K562 (cell line): Measurements from ENCODE around the gene KCNG4. TPM values are rescaled to one million over a fixed set of nuclear protein-coding genes. Genes with fewer than 3 reads are reported as not detected.

ENCODE experiments used
- ATAC-seq: fragments of 200-7000 bp; cut with Tn5 transposase; 3 replicates; pipeline ENCODE4 v1.9.1; 2020; ENCODE audit warnings: moderate library complexity
- BruUV-seq: library from RNA; stranded (reverse); fragments of 400-500 nt; replicated peaks from 2 replicates; lab custom pipeline; 2021; lab: Mats Ljungman, UMichigan
- CTCF ChIA-PET: fragments of 300-600 bp; formaldehyde crosslinking; extraction: SDS; loops from one replicate; lab custom pipeline; 2021; ENCODE audit warnings: low intra/inter-chr PET ratio; lab: Yijun Ruan, JAX
- POLR2A ChIA-PET: fragments of 300-600, 350-650 bp; sonication (Branson Sonifier 250); formaldehyde crosslinking; extraction: SDS; loops from one replicate; lab custom pipeline; 2021; ENCODE audit warnings: antibody characterized with exemption, inconsistent platforms; lab: Yijun Ruan, JAX
- DNase-seq, 4 experiments: peaks; one replicate each; pipeline versions ENCODE4 v3.0.0 to v3.0.0-alpha.2; 2011 to 2018; ENCODE audit warnings: low spot score in 3 of 4, mixed read lengths in 3 of 4; ENCODE audit errors: extremely low read depth in 1 of 4
- FAIRE-seq: peaks from 2 replicates; lab custom pipeline; 2011; peaks lifted over from hg19 to GRCh38; lab: Jason Lieb, UNC
- H2AFZ ChIP-seq: 2 replicates; pipeline ENCODE4 v1.6.0; 2011; ENCODE audit warnings: low read depth, low read length, control low read depth, inconsistent platforms
- H3K27ac ChIP-seq: fragments of 200-600 bp; 3 replicates; pipeline ENCODE4 v1.8.0; 2011; ENCODE audit warnings: low read depth, mild to moderate bottlenecking, control low read depth, inconsistent platforms, low read length, moderate library complexity, mixed read lengths; ENCODE audit errors: extremely low read depth
- H3K27me3 ChIP-seq, 2 experiments: fragments of 300-600 bp in 1 of 2; 2 replicates in 1 of 2; 3 replicates in 1 of 2; pipeline versions ENCODE4 v1.6.0 to v1.8.0; 2011; ENCODE audit warnings: inconsistent platforms in 2 of 2, low read length in 2 of 2, mild to moderate bottlenecking in 1 of 2, mixed read lengths in 1 of 2, moderate library complexity in 1 of 2; ENCODE audit not compliant: control insufficient read depth in 2 of 2, insufficient read depth in 2 of 2
- H3K36me3 ChIP-seq: fragments of 300-600 bp; 3 replicates; pipeline ENCODE4 v1.8.0; 2011; ENCODE audit warnings: mild to moderate bottlenecking, low read length, inconsistent platforms; ENCODE audit not compliant: control insufficient read depth, insufficient read depth
- H3K4me1 ChIP-seq, 2 experiments: fragments of 200-600 bp in 1 of 2; replicated peaks in 1 of 2; 2 replicates in 1 of 2; 3 replicates in 1 of 2; pipeline versions ENCODE4 v1.5.1 to v1.8.0; 2011; ENCODE audit warnings: inconsistent platforms in 2 of 2, low read length in 2 of 2, mild to moderate bottlenecking in 1 of 2, mixed read lengths in 1 of 2, moderate library complexity in 1 of 2; ENCODE audit not compliant: control insufficient read depth in 2 of 2, insufficient read depth in 2 of 2
- H3K4me2 ChIP-seq: 2 replicates; pipeline ENCODE4 v1.6.1; 2011; ENCODE audit warnings: low read length, control low read depth, inconsistent platforms, mixed read lengths; ENCODE audit not compliant: insufficient read depth
- H3K4me3 ChIP-seq: fragments of 200-600 bp; sonication (generic), shearing (Covaris generic); 2 replicates; pipeline ENCODE4 v1.5.1; 2016; ENCODE audit warnings: control low read depth, inconsistent platforms
- H3K79me2 ChIP-seq: fragments of 200-600 bp; 3 replicates; pipeline ENCODE4 v1.8.0; 2011; ENCODE audit warnings: low read length, inconsistent platforms; ENCODE audit not compliant: control insufficient read depth, insufficient read depth
- H3K9ac ChIP-seq, 2 experiments: 2 replicates each; pipeline versions ENCODE4 v1.6.0 to v1.6.1; 2011; ENCODE audit warnings: low read depth in 2 of 2, low read length in 2 of 2, control low read depth in 1 of 2, inconsistent platforms in 1 of 2, mild to moderate bottlenecking in 1 of 2, mixed read lengths in 1 of 2; ENCODE audit not compliant: insufficient read depth in 1 of 2
- H3K9me1 ChIP-seq: one replicate; pipeline ENCODE4 v1.6.0; 2011; ENCODE audit warnings: inconsistent platforms, mild to moderate bottlenecking, low read length, moderate library complexity; ENCODE audit not compliant: control insufficient read depth, insufficient read depth
- H3K9me3 ChIP-seq: replicated peaks from 2 replicates; pipeline ENCODE4 v1.5.1; 2011; ENCODE audit warnings: low read depth, low read length, inconsistent platforms; ENCODE audit not compliant: control insufficient read depth, insufficient read depth
- H4K20me1 ChIP-seq: replicated peaks from 2 replicates; pipeline ENCODE4 v1.6.1; 2011; ENCODE audit warnings: low read length, inconsistent platforms, mixed read lengths; ENCODE audit not compliant: control insufficient read depth, insufficient read depth
- EGR1 ChIP-seq: fragments of 450-650 bp; conservative IDR thresholded peaks from 2 replicates; pipeline ENCODE4 v1.6.1; 2017; ENCODE audit warnings: mild to moderate bottlenecking
- PCBP1 ChIP-seq: fragments of 200-400 bp; formaldehyde crosslinking; IDR thresholded peaks from 2 replicates; pipeline ENCODE4 v1.6.1; 2018; ENCODE audit warnings: mild to moderate bottlenecking, low read depth, low read length; ENCODE audit not compliant: poor library complexity, severe bottlenecking
- RBFOX2 ChIP-seq: fragments of 200-400 bp; formaldehyde crosslinking; IDR thresholded peaks from 2 replicates; pipeline ENCODE4 v1.6.1; 2017; ENCODE audit warnings: low read depth, mild to moderate bottlenecking, low read length, moderate library complexity
- WGBS: fragments of 100-300 bp; shearing (Covaris generic); methylation state at CpG from one replicate; pipeline ENCODE4 v1.1.6; 2016; ENCODE audit warnings: low coverage, mixed read lengths; ENCODE audit not compliant: insufficient coverage; ENCODE audit errors: missing lambda C conversion rate; 5-methylcytosine and 5-hydroxymethylcytosine counted together
- in situ Hi-C: fragments of 300-500 bp; cut with MboI; formaldehyde crosslinking; loops from 4 replicates; pipeline ENCODE4 v1.15.0; 2018; ENCODE audit warnings: inconsistent platforms, mixed read lengths
- intact Hi-C: fragments of 100-400 bp; cut with micrococcal nuclease; formaldehyde crosslinking; loops from 2 replicates; pipeline ENCODE4 v1.14.2; 2022
- polyA plus RNA-seq, 8 experiments: library from polyadenylated mRNA; depleted of rRNA in 4 of 8; stranded (reverse) in 5 of 8; unstranded in 3 of 8; fragments of >200 nt; fragmentation: Nextera tagmentation in 2 of 8; fragmentation: Illumina TruSeq in 1 of 8; extraction: Ambion mirVana in 2 of 8; extraction: Trizol in 1 of 8; gene quantifications; 2 replicates each; pipeline versions ENCODE4 v1.2.1 to v1.2.3, GENCODE V29; 2011 to 2014; ENCODE audit warnings: inconsistent platforms in 1 of 8, missing spikeins in 1 of 8
- total RNA-seq, 7 experiments: library from RNA; depleted of rRNA in 6 of 7; stranded (reverse); fragments of >200 nt in 6 of 7; fragmentation: Illumina TruSeq in 2 of 7; extraction: Trizol in 2 of 7; gene quantifications; 2 replicates each; pipeline versions ENCODE4 v1.2.1 to v1.2.3, GENCODE V29; 2011 to 2021; ENCODE audit warnings: low replicate concordance in 1 of 7

The KCNG4 gene
- total and polyA plus RNA-seq, 9 of the 15 experiments (the other 6 are each of a cell fraction or from before 2014, with no cell fraction given): not detected

DNA sequence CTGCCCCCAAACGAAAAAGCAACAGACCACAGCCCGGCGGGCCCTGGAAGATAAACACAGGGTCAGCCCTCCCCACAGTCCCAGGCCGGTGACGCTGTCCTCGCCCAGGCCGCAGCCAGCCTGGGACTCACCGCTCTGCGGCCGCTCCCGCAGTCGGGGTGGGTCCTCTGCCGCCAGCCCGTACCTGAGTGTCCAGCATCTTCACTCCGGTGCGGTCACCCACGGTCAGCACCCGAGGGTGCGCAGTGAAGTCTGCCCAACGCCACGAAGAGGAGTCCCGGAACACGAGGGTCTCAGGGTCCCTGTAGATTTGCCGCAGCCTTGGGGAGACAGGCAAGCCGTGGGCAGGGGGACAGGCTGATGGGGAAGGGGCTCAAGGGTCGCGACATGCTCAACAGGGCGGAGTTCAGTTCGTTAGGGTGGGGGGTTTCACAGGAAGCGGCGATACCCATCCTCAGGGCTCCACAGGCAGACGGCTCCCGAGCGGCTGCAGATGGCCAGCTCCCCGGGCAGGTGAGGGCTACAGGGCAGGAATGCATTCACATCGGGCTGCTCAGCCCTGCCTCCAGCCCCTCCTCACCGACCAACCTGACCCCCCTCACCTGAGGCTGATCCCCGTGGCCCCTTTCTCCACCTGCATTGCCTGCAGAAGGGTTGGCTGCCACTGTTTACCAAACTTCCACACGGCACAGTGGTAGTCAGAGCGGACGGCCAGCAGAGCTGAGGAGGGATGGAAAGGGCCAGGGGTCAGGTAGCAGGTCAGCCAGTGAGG lies 58.5 kb downstream of the KCNG4 start:
- FAIRE-seq (no peak), DNase-seq (no peak), ATAC-seq (no peak)
- Histone ChIP-seq H3K4me3 (no peak overlapping the region), H3K79me2 (peaks cover 20% of the 10 kb centered on the region), H3K9ac (no peak overlapping the region; a peak in 1 of 4 replicates), H3K4me2 (no peak overlapping the region), H2AFZ (no peak overlapping the region), H4K20me1 (peaks cover 13% of the 10 kb centered on the region; the same call in 1 of the 2 replicates), H3K9me1 (peaks cover 13% of the 10 kb centered on the region), H3K36me3 (peaks cover 79% of the 10 kb centered on the region; the same call in 2 of the 3 replicates), H3K4me1 (peaks cover 7 to 52% of the 10 kb centered on the region in 2 experiments; a peak in 4 of 5 replicates), H3K9me3 (peaks cover 2% of the 10 kb centered on the region; the same call in 1 of the 2 replicates), H3K27me3 (no peaks in the 10 kb centered on the region), H3K27ac (no peak overlapping the region)
- ChIA-PET POLR2A (interaction anchor here (0.6 to 1.0 kb wide), 3 partner anchors 11 to 41 kb away, joined by 3 to 5 read pairs (median 3); no protein-coding TSS in a partner anchor), CTCF (no interaction called here)
- 93% methylated on average over 34 of the region's 41 CpGs for WGBS
- in situ Hi-C loops (loop anchor here (10.0 kb wide), 1 partner anchor 227 kb away; the partner anchor contains the start of gene OSGIN1), intact Hi-C loops (no loop called here)
- BruUV-seq: no TSS peak
- TF ChIP-seq EGR1 (no peak), PCBP1 (peak; percentile 3), RBFOX2 (peak; percentile 44; the same call in 1 of the 2 replicates)
